Gastrocnemius medialis (tissue), 4 donors: ENCODE measurements around the gene IYD.

ENCODE experiments used
- CTCF ChIP-seq, 5 experiments: fragments of 450-650 bp in 3 of 5; fragments of 200-600 bp in 2 of 5; sonication (generic) in 2 of 5; IDR thresholded peaks in 4 of 5; conservative IDR thresholded peaks in 1 of 5; 1 replicate in 4 of 5; 2 replicates in 1 of 5; pipeline ENCODE4 v1.5.1; 2016 to 2019; ENCODE audit warnings: antibody characterized with exemption in 5 of 5, mild to moderate bottlenecking in 3 of 5, moderate library complexity in 3 of 5
- POLR2A ChIP-seq, 2 donors: fragments of 450-650 bp; IDR thresholded peaks; one replicate each; pipeline ENCODE4 v1.6.1; 2017; ENCODE audit warnings: antibody characterized with exemption in 2 of 2, mild to moderate bottlenecking in 2 of 2, moderate library complexity in 2 of 2

GRCh38 chr6:150450918-150451317 lies 82.1 kb downstream of the IYD start:
- TF ChIP-seq CTCF (IDR thresholded peaks at IDR 0.05 in 4 of 5, conservative IDR thresholded peaks at IDR 0.05 in 1 of 5) (no peak), POLR2A (IDR thresholded peaks at IDR 0.05) (no peak)
